Endodermal cell (in vitro differentiated cells): Measurements from ENCODE around the gene CD52. TPM values are rescaled to one million over a fixed set of nuclear protein-coding genes. Genes with fewer than 3 reads are reported as not detected.

Experiments
- DNase-seq: peaks from one replicate; pipeline ENCODE4 v3.0.0-alpha.2; 2017
- H3K27ac ChIP-seq: 2 replicates; pipeline ENCODE4 v1.5.1; 2013; ENCODE audit warnings: mild to moderate bottlenecking, low read depth, low read length, moderate library complexity
- H3K27me3 ChIP-seq: 2 replicates; pipeline ENCODE4 v1.6.1; 2013; ENCODE audit warnings: mild to moderate bottlenecking, low read length, moderate library complexity; ENCODE audit not compliant: insufficient read depth, control insufficient read depth, poor library complexity, severe bottlenecking
- H3K36me3 ChIP-seq: 2 replicates; pipeline ENCODE4 v1.7.0; 2013; ENCODE audit warnings: mild to moderate bottlenecking, low read length, moderate library complexity; ENCODE audit not compliant: control insufficient read depth, insufficient read depth
- H3K4me1 ChIP-seq: one replicate; pipeline ENCODE4 v1.7.0; 2013; ENCODE audit warnings: low read length; ENCODE audit not compliant: control insufficient read depth, insufficient read depth
- H3K4me3 ChIP-seq: 2 replicates; pipeline ENCODE4 v1.5.1; 2013; ENCODE audit warnings: mild to moderate bottlenecking, low read length, moderate library complexity
- H3K9ac ChIP-seq: 2 replicates; pipeline ENCODE4 v1.6.1; 2013; ENCODE audit warnings: mild to moderate bottlenecking, low read length, moderate library complexity; ENCODE audit not compliant: poor library complexity, severe bottlenecking; ENCODE audit errors: extremely low read depth
- H3K9me3 ChIP-seq: 2 replicates; pipeline ENCODE4 v1.6.1; 2013; ENCODE audit warnings: mild to moderate bottlenecking, low read length, moderate library complexity; ENCODE audit not compliant: control insufficient read depth
- H3K27ac Mint-ChIP-seq: 2 replicates; pipeline ENCODE4 v1.8.0; 2020; ENCODE audit warnings: mixed read lengths
- H3K27me3 Mint-ChIP-seq: 2 replicates; pipeline ENCODE4 v1.8.0; 2021; ENCODE audit warnings: mild to moderate bottlenecking, mixed read lengths; ENCODE audit not compliant: insufficient read depth
- H3K36me3 Mint-ChIP-seq: 2 replicates; pipeline ENCODE4 v1.8.0; 2020; ENCODE audit warnings: low read depth, mixed read lengths
- H3K4me1 Mint-ChIP-seq: 2 replicates; pipeline ENCODE4 v1.8.0; 2020; ENCODE audit warnings: mixed read lengths
- H3K4me3 Mint-ChIP-seq: 2 replicates; pipeline ENCODE4 v1.8.0; 2020; ENCODE audit warnings: mild to moderate bottlenecking, moderate library complexity, mixed read lengths
- H3K9me3 Mint-ChIP-seq: 2 replicates; pipeline ENCODE4 v1.8.0; 2020; ENCODE audit warnings: mild to moderate bottlenecking, mixed read lengths
- WGBS, 2 experiments: methylation state at CpG; one replicate each; pipeline versions ENCODE4 v1.1.5 to v1.1.7; 2013; ENCODE audit warnings: missing lambda C conversion rate in 2 of 2, mixed read lengths in 1 of 2; ENCODE audit not compliant: insufficient coverage in 1 of 2, insufficient read length in 1 of 2; 5-methylcytosine and 5-hydroxymethylcytosine counted together
- total RNA-seq, 2 donors: library from RNA; stranded (reverse); fragmentation: NEBNext Ultra II Directional in 1 of 2; extraction: Animal tissue kit (Norgen Biotek cat#: 25700) in 1 of 2; gene quantifications; 2 replicates in 1 of 2; 3 replicates in 1 of 2; pipeline ENCODE4 v1.2.1, GENCODE V29; 2021
- TF ChIP-seq, protein P1 (sequence below): fragments of 200-600 bp; sonication (generic); conservative IDR thresholded peaks from 2 replicates; pipeline ENCODE4 v1.5.0; 2021; ENCODE audit warnings: antibody characterized with exemption, mild to moderate bottlenecking

Gene CD52
- total RNA-seq, 2 donors from 2014 or later = 3.7 to 4.4 TPM

- peaks cover 26% of the 10 kb centered on the region for H3K27me3 Mint-ChIP-seq
- Histone ChIP-seq H3K27me3 (peaks cover 13% of the 10 kb centered on the region), H3K4me3 (no peak overlapping the region), H3K36me3 (no peaks in the 10 kb centered on the region), H3K9me3 (no peaks in the 10 kb centered on the region), H3K9ac (no peak overlapping the region), H3K4me1 (no peaks in the 10 kb centered on the region), H3K27ac (no peak overlapping the region)
- TF ChIP-seq, protein P1, sequence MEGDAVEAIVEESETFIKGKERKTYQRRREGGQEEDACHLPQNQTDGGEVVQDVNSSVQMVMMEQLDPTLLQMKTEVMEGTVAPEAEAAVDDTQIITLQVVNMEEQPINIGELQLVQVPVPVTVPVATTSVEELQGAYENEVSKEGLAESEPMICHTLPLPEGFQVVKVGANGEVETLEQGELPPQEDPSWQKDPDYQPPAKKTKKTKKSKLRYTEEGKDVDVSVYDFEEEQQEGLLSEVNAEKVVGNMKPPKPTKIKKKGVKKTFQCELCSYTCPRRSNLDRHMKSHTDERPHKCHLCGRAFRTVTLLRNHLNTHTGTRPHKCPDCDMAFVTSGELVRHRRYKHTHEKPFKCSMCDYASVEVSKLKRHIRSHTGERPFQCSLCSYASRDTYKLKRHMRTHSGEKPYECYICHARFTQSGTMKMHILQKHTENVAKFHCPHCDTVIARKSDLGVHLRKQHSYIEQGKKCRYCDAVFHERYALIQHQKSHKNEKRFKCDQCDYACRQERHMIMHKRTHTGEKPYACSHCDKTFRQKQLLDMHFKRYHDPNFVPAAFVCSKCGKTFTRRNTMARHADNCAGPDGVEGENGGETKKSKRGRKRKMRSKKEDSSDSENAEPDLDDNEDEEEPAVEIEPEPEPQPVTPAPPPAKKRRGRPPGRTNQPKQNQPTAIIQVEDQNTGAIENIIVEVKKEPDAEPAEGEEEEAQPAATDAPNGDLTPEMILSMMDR = no peak
- no peak overlapping the region for H3K4me3 Mint-ChIP-seq
- no peak for DNase-seq
- no peaks in the 10 kb centered on the region for H3K36me3 Mint-ChIP-seq
- H3K9me3 Mint-ChIP-seq = no peaks in the 10 kb centered on the region
- peaks cover 7% of the 10 kb centered on the region for H3K4me1 Mint-ChIP-seq
- WGBS, 2 experiments = 90 to 100% methylated on average over 1 to 4 of the region's 4 CpGs
- no peak overlapping the region for H3K27ac Mint-ChIP-seq
These were observed 19.9 kb downstream of the CD52 start for GRCh38 chr1:26337625-26338024.

DNA sequence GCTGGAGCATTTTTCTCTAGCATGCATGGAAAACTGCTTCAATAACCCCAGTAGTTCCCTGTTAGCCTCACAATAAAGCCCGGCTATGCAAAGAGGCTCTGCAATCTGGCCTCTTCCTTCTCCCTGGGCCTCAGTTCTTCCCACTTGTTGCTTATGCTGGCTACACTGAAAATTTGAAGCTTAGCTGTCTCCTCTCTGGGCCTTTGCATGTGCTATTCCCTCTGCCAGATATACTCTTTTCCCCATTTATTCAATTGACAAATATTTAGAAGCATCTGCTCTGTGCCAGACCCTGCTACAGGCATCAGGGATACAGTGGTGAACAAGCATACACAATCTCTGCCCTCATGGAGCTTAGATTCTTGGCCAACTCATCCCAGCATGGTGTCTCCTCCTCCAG, 20.9 kb downstream of the CD52 start:
- H3K9me3 ChIP-seq = no peaks in the 10 kb centered on the region
- H3K9ac ChIP-seq = no peak overlapping the region
- Mint-ChIP-seq H3K36me3 (no peaks in the 10 kb centered on the region), H3K27ac (no peak overlapping the region), H3K4me3 (no peak overlapping the region), H3K4me1 (peaks cover 7% of the 10 kb centered on the region), H3K9me3 (no peaks in the 10 kb centered on the region), H3K27me3 (peaks cover 26% of the 10 kb centered on the region)
- H3K27me3 ChIP-seq = peaks cover 13% of the 10 kb centered on the region
- TF ChIP-seq, protein P1 = no peak
- H3K4me3 ChIP-seq = no peak overlapping the region
- DNase-seq = no peak
- 91 to 92% methylated on average over 1 of the region's 1 CpG for WGBS, 2 experiments
- H3K27ac ChIP-seq = no peak overlapping the region
- no peaks in the 10 kb centered on the region for H3K4me1 ChIP-seq
- no peaks in the 10 kb centered on the region for H3K36me3 ChIP-seq

- H3K27ac ChIP-seq = no peak overlapping the region
- 89 to 96% methylated on average over 4 of the region's 4 CpGs for WGBS, 2 experiments
- no peaks in the 10 kb centered on the region for H3K9me3 ChIP-seq
- Mint-ChIP-seq H3K27me3 (peaks cover 23% of the 10 kb centered on the region), H3K4me1 (peaks cover 3% of the 10 kb centered on the region), H3K9me3 (no peaks in the 10 kb centered on the region), H3K27ac (no peak overlapping the region), H3K4me3 (no peak overlapping the region), H3K36me3 (no peaks in the 10 kb centered on the region)
- H3K9ac ChIP-seq = no peak overlapping the region
- H3K36me3 ChIP-seq = no peaks in the 10 kb centered on the region
- TF ChIP-seq, protein P1 = no peak
- DNase-seq = no peak
- no peaks in the 10 kb centered on the region for H3K4me1 ChIP-seq
- H3K4me3 ChIP-seq = no peak overlapping the region
- H3K27me3 ChIP-seq = peaks cover 13% of the 10 kb centered on the region
These were observed 22.3 kb downstream of the CD52 start for GRCh38 chr1:26340047-26340481.
